ENCODE data around the gene TNS3.

The TNS3 gene

DNA sequence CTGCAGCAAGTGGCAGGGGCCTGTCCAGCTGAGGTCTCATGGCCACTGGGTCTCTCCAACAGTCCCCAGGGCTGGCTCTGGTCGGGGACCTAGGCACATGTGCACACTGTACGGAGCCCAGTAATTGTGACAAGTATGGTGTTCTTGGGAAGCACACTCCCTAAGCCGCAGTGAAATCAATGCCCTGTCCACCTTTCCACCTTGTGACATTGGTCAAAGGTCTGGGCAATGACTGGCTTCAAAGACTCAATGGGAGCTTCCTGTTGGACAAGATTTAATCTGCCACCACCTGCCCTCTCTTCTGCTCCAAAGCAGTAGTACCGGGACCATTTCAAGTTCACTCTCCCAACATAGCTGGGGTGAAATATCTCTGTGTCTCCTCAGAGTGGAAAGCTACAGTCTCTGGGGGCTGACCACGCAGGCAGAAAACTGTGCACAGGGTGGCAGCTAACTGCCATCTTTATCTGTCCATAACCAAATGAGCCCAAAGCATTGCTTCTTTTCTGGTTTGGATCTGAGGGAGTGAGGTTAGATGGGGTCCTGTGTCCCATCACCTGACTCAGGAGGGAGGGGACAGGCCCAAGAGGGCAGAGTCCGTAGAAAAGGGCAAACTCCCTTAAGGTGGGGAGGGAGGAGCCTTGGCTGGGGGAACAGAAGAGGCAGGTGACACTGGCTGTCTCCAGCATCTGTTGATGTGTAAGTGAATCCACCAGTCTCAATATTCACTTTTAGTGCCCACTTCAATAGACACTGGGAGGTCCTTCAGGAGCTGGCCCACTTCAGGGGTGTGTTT lies 307.7 kb downstream of the TNS3 start:
- TF ChIP-seq, protein P1, sequence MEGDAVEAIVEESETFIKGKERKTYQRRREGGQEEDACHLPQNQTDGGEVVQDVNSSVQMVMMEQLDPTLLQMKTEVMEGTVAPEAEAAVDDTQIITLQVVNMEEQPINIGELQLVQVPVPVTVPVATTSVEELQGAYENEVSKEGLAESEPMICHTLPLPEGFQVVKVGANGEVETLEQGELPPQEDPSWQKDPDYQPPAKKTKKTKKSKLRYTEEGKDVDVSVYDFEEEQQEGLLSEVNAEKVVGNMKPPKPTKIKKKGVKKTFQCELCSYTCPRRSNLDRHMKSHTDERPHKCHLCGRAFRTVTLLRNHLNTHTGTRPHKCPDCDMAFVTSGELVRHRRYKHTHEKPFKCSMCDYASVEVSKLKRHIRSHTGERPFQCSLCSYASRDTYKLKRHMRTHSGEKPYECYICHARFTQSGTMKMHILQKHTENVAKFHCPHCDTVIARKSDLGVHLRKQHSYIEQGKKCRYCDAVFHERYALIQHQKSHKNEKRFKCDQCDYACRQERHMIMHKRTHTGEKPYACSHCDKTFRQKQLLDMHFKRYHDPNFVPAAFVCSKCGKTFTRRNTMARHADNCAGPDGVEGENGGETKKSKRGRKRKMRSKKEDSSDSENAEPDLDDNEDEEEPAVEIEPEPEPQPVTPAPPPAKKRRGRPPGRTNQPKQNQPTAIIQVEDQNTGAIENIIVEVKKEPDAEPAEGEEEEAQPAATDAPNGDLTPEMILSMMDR (IDR thresholded peaks at IDR 0.05; ENCODE audit: extremely low read depth, insufficient read depth, missing control alignments) = no peak
- no peak for DNase-seq (ENCODE audit: low spot score)
- in situ Hi-C loops (cut with MboI; ENCODE audit: low pct_unique_long_range_greater_than_20kb, low sequenced_read_pairs, unreplicated experiment) = no loop called here

GRCh38 chr7:47273088-47273487 lies 308.8 kb downstream of the TNS3 start:
- DNase-seq (ENCODE audit: low spot score) = no peak
- TF ChIP-seq, protein P1 (IDR thresholded peaks at IDR 0.05; ENCODE audit: extremely low read depth, insufficient read depth, missing control alignments) = no peak
- in situ Hi-C loops (cut with MboI; ENCODE audit: low pct_unique_long_range_greater_than_20kb, low sequenced_read_pairs, unreplicated experiment) = no loop called here

- in situ Hi-C loops (cut with MboI; ENCODE audit: low pct_unique_long_range_greater_than_20kb, low sequenced_read_pairs, unreplicated experiment) = no loop called here
- DNase-seq (ENCODE audit: low spot score) = no peak
- TF ChIP-seq, protein P1 (IDR thresholded peaks at IDR 0.05; ENCODE audit: extremely low read depth, insufficient read depth, missing control alignments) = no peak
Observed at GRCh38 chr7:47271749-47272148, 310.2 kb downstream of the TNS3 start.

GRCh38 chr7:47268851-47269836 lies 312.8 kb downstream of the TNS3 start:
- DNase-seq (ENCODE audit: low spot score) = no peak
- TF ChIP-seq, protein P1 (IDR thresholded peaks at IDR 0.05; ENCODE audit: extremely low read depth, insufficient read depth, missing control alignments) = no peak

GRCh38 chr7:47267346-47267745 lies 314.6 kb downstream of the TNS3 start:
- DNase-seq (ENCODE audit: low spot score) = no peak
- TF ChIP-seq, protein P1 (IDR thresholded peaks at IDR 0.05; ENCODE audit: extremely low read depth, insufficient read depth, missing control alignments) = no peak
- in situ Hi-C loops (cut with MboI; ENCODE audit: low pct_unique_long_range_greater_than_20kb, low sequenced_read_pairs, unreplicated experiment) = loop anchor here (10.0 kb wide), 1 partner anchor 557 kb away; no protein-coding TSS in a partner anchor

More at GRCh38 chr7:47268851-47269836, 312.8 kb downstream of the TNS3 start:
- in situ Hi-C loops (cut with MboI; ENCODE audit: low pct_unique_long_range_greater_than_20kb, low sequenced_read_pairs, unreplicated experiment) = loop anchor here (10.0 kb wide), 1 partner anchor 556 kb away; no protein-coding TSS in a partner anchor

DNA sequence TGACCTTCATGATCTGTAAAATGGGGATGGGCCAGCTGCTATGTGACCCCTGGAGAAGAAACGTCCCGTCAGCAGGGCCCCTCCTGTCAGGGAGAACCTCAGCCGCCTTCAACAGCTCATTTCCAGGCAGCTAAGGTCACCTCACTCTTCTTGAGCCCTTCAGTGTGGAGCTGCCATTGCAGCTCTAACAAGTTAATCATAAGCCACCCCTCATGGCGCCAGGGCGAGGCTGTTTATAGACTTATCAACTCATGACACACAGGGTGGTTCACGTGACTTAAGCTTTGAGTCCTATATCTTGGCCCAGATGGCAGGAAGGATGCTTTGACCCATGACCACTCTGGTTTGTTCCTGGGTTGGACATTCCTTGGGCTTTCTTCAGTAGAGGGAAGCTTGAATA lies 315.1 kb downstream of the TNS3 start:
- no peak for DNase-seq (ENCODE audit: low spot score)
- TF ChIP-seq, protein P1 (IDR thresholded peaks at IDR 0.05; ENCODE audit: extremely low read depth, insufficient read depth, missing control alignments) = no peak
- in situ Hi-C loops (cut with MboI; ENCODE audit: low pct_unique_long_range_greater_than_20kb, low sequenced_read_pairs, unreplicated experiment) = loop anchor here (10.0 kb wide), 1 partner anchor 558 kb away; no protein-coding TSS in a partner anchor
